HAP-1 (cell line): Measurements from ENCODE around the gene CHST12.

ENCODE experiments used
- DNase-seq, 2 experiments: peaks; one replicate each; pipeline ENCODE4 v3.0.0-alpha.2; 2016 to 2020; ENCODE audit warnings: low spot score in 2 of 2
- H3K27me3 ChIP-seq: fragments of 250-450 bp; sonication (Bioruptor Pico); 2 replicates; pipeline ENCODE4 v1.5.1; 2020; ENCODE audit warnings: low read depth, mild to moderate bottlenecking, moderate library complexity
- H3K36me3 ChIP-seq: fragments of 250-450 bp; sonication (Bioruptor Pico); replicated peaks from 2 replicates; pipeline ENCODE4 v1.5.1; 2020; ENCODE audit warnings: mild to moderate bottlenecking
- H3K4me1 ChIP-seq: fragments of 250-450 bp; sonication (Bioruptor Pico); 2 replicates; pipeline ENCODE4 v1.5.1; 2020; ENCODE audit warnings: mild to moderate bottlenecking
- H3K4me3 ChIP-seq: fragments of 250-450 bp; sonication (Bioruptor Pico); 2 replicates; pipeline ENCODE4 v1.5.1; 2020; ENCODE audit warnings: mild to moderate bottlenecking, moderate library complexity
- H3K9me3 ChIP-seq: fragments of 250-450 bp; sonication (Bioruptor Pico); 2 replicates; pipeline ENCODE4 v1.5.1; 2020; ENCODE audit warnings: mild to moderate bottlenecking, moderate library complexity
- in situ Hi-C: fragments of 300-500 bp; cut with MboI; formaldehyde crosslinking; loops from 3 replicates; pipeline ENCODE4 v1.14.3; 2020; ENCODE audit warnings: low sequenced_read_pairs, inconsistent platforms, mixed read lengths

The CHST12 gene

GRCh38 chr7:2482725-2483451 lies 79.5 kb downstream of the CHST12 start:
- H3K4me3 ChIP-seq, result no peak overlapping the region
- H3K36me3 ChIP-seq, result no peaks in the 10 kb centered on the region
- no peaks in the 10 kb centered on the region for H3K27me3 ChIP-seq
- no peaks in the 10 kb centered on the region for H3K4me1 ChIP-seq
- H3K9me3 ChIP-seq, result no peaks in the 10 kb centered on the region
- no peak for DNase-seq
- in situ Hi-C loops, result no loop called here

- Histone ChIP-seq H3K36me3 (no peaks in the 10 kb centered on the region), H3K9me3 (no peaks in the 10 kb centered on the region), H3K27me3 (no peaks in the 10 kb centered on the region), H3K4me3 (no peak overlapping the region), H3K4me1 (no peaks in the 10 kb centered on the region)
- in situ Hi-C loops, result no loop called here
- no peak for DNase-seq
These were observed 80.1 kb downstream of the CHST12 start for GRCh38 chr7:2483494-2483893.

GRCh38 chr7:2484868-2485267 lies 81.5 kb downstream of the CHST12 start:
- no peak overlapping the region for H3K4me3 ChIP-seq
- H3K9me3 ChIP-seq, result no peaks in the 10 kb centered on the region
- DNase-seq, result no peak
- no peaks in the 10 kb centered on the region for H3K27me3 ChIP-seq
- in situ Hi-C loops, result no loop called here
- H3K4me1 ChIP-seq, result no peaks in the 10 kb centered on the region
- no peaks in the 10 kb centered on the region for H3K36me3 ChIP-seq

- no peak for DNase-seq
- Histone ChIP-seq H3K4me1 (no peaks in the 10 kb centered on the region), H3K4me3 (no peak overlapping the region), H3K27me3 (no peaks in the 10 kb centered on the region), H3K36me3 (no peaks in the 10 kb centered on the region), H3K9me3 (no peaks in the 10 kb centered on the region)
- in situ Hi-C loops, result no loop called here
These were observed 84.3 kb downstream of the CHST12 start for GRCh38 chr7:2487586-2488271.

- Histone ChIP-seq H3K36me3 (no peaks in the 10 kb centered on the region), H3K4me3 (no peak overlapping the region), H3K27me3 (no peaks in the 10 kb centered on the region), H3K4me1 (no peaks in the 10 kb centered on the region), H3K9me3 (no peaks in the 10 kb centered on the region)
- in situ Hi-C loops, result no loop called here
- no peak for DNase-seq
These were observed 84.8 kb downstream of the CHST12 start for GRCh38 chr7:2488272-2488645.

- Histone ChIP-seq H3K9me3 (no peaks in the 10 kb centered on the region), H3K27me3 (no peaks in the 10 kb centered on the region), H3K4me1 (no peaks in the 10 kb centered on the region), H3K36me3 (no peaks in the 10 kb centered on the region), H3K4me3 (no peak overlapping the region)
- in situ Hi-C loops, result no loop called here
- no peak for DNase-seq
These were observed 85.3 kb downstream of the CHST12 start for GRCh38 chr7:2488681-2489080.

- Histone ChIP-seq H3K4me1 (no peaks in the 10 kb centered on the region), H3K4me3 (no peak overlapping the region), H3K9me3 (no peaks in the 10 kb centered on the region), H3K36me3 (no peaks in the 10 kb centered on the region), H3K27me3 (no peaks in the 10 kb centered on the region)
- in situ Hi-C loops, result no loop called here
- no peak for DNase-seq
These were observed 86.8 kb downstream of the CHST12 start for GRCh38 chr7:2490181-2490651.

- in situ Hi-C loops, result no loop called here
- no peaks in the 10 kb centered on the region for H3K4me1 ChIP-seq
- H3K27me3 ChIP-seq, result no peaks in the 10 kb centered on the region
- no peak for DNase-seq
- no peaks in the 10 kb centered on the region for H3K9me3 ChIP-seq
- no peak overlapping the region for H3K4me3 ChIP-seq
- H3K36me3 ChIP-seq, result no peaks in the 10 kb centered on the region
These were observed 88.6 kb downstream of the CHST12 start for GRCh38 chr7:2492038-2492437.

- no peak for DNase-seq
- no peaks in the 10 kb centered on the region for H3K27me3 ChIP-seq
- no peaks in the 10 kb centered on the region for H3K4me1 ChIP-seq
- no peaks in the 10 kb centered on the region for H3K9me3 ChIP-seq
- H3K4me3 ChIP-seq, result no peak overlapping the region
- in situ Hi-C loops, result no loop called here
- H3K36me3 ChIP-seq, result no peaks in the 10 kb centered on the region
These were observed 90.1 kb downstream of the CHST12 start for GRCh38 chr7:2493205-2494164.

GRCh38 chr7:2494191-2495130 lies 91.0 kb downstream of the CHST12 start:
- Histone ChIP-seq H3K4me3 (no peak overlapping the region), H3K4me1 (no peaks in the 10 kb centered on the region), H3K9me3 (no peaks in the 10 kb centered on the region), H3K36me3 (no peaks in the 10 kb centered on the region), H3K27me3 (no peaks in the 10 kb centered on the region)
- no peak for DNase-seq
- in situ Hi-C loops, result no loop called here

GRCh38 chr7:2495418-2496299 lies 92.2 kb downstream of the CHST12 start:
- H3K4me3 ChIP-seq, result no peak overlapping the region
- H3K4me1 ChIP-seq, result no peaks in the 10 kb centered on the region
- DNase-seq, result peak; percentile 11 to 45
- H3K9me3 ChIP-seq, result no peaks in the 10 kb centered on the region
- in situ Hi-C loops, result no loop called here
- no peaks in the 10 kb centered on the region for H3K36me3 ChIP-seq
- no peaks in the 10 kb centered on the region for H3K27me3 ChIP-seq

- Histone ChIP-seq H3K9me3 (no peaks in the 10 kb centered on the region), H3K4me1 (no peaks in the 10 kb centered on the region), H3K27me3 (no peaks in the 10 kb centered on the region), H3K4me3 (no peak overlapping the region), H3K36me3 (no peaks in the 10 kb centered on the region)
- no peak for DNase-seq
- in situ Hi-C loops, result no loop called here
These were observed 93.0 kb downstream of the CHST12 start for GRCh38 chr7:2496375-2496774.
